ENCODE data around the gene RPS29.

Gene RPS29

GRCh38 chr14:49549881-49550280 lies 36.3 kb downstream of the RPS29 start:
- DNase-seq = no peak

GRCh38 chr14:49549446-49549845 lies 36.7 kb downstream of the RPS29 start:
- no peak for DNase-seq

GRCh38 chr14:49546766-49547165 lies 39.4 kb downstream of the RPS29 start:
- DNase-seq = no peak

GRCh38 chr14:49545716-49546115 lies 40.5 kb downstream of the RPS29 start:
- no peak for DNase-seq

GRCh38 chr14:49545071-49545470 lies 41.1 kb downstream of the RPS29 start:
- no peak for DNase-seq

GRCh38 chr14:49541049-49541448 lies 45.1 kb downstream of the RPS29 start:
- DNase-seq = no peak

- DNase-seq = no peak
Measured at GRCh38 chr14:49538852-49539251, 47.3 kb downstream of the RPS29 start.
